HepG2 (cell line): ENCODE data around the gene ENO3. TPM values are rescaled to one million over a fixed set of nuclear protein-coding genes. Genes with fewer than 3 reads are reported as not detected.

Experiments used
- BCL6 ChIP-seq: IDR thresholded peaks from 2 replicates; pipeline ENCODE4 v1.6.1; 2016; ENCODE audit warnings: missing genetic modification reagents, missing compliant biosample characterization
- CC2D1A ChIP-seq: sonication (generic); formaldehyde crosslinking; IDR thresholded peaks from 2 replicates; pipeline ENCODE4 v1.8.1; 2023; ENCODE audit warnings: mild to moderate bottlenecking, missing genetic modification reagents
- DMAP1 ChIP-seq: IDR thresholded peaks from 2 replicates; pipeline ENCODE4 v1.6.1; 2016
- FOSL2 ChIP-seq: sonication (generic); formaldehyde crosslinking; IDR thresholded peaks from 2 replicates; pipeline ENCODE4 v1.4.0; 2020; ENCODE audit warnings: missing genetic modification reagents
- GABPB1 ChIP-seq: IDR thresholded peaks from 2 replicates; pipeline ENCODE4 v1.6.1; 2016; ENCODE audit warnings: mild to moderate bottlenecking, missing genetic modification reagents, moderate library complexity, missing compliant biosample characterization
- HMGXB4 ChIP-seq, 2 experiments: sonication (generic) in 1 of 2; formaldehyde crosslinking in 1 of 2; IDR thresholded peaks; 2 replicates each; pipeline versions ENCODE4 v1.4.0 to v1.6.1; 2018 to 2020; ENCODE audit warnings: missing genetic modification reagents in 2 of 2, borderline replicate concordance in 1 of 2, low read depth in 1 of 2, mild to moderate bottlenecking in 1 of 2, missing biosample characterization in 1 of 2
- JUND ChIP-seq: sonication (generic); formaldehyde crosslinking; IDR thresholded peaks from 2 replicates; pipeline ENCODE4 v1.8.0; 2022; ENCODE audit warnings: mild to moderate bottlenecking, missing genetic modification reagents
- KLF13 ChIP-seq: sonication (generic); formaldehyde crosslinking; IDR thresholded peaks from 2 replicates; pipeline ENCODE4 v1.4.0; 2020; ENCODE audit warnings: mild to moderate bottlenecking, missing genetic modification reagents
- KMT2B ChIP-seq: IDR thresholded peaks from 2 replicates; pipeline ENCODE4 v1.6.1; 2016; ENCODE audit warnings: missing genetic modification reagents, missing compliant biosample characterization
- MIER2 ChIP-seq: IDR thresholded peaks from 2 replicates; pipeline ENCODE4 v1.6.1; 2016; ENCODE audit warnings: missing biosample characterization, missing genetic modification reagents
- SIX4 ChIP-seq: sonication (generic); formaldehyde crosslinking; IDR thresholded peaks from 2 replicates; pipeline ENCODE4 v1.4.0; 2020; ENCODE audit warnings: missing genetic modification reagents
- SOX13 ChIP-seq, 3 experiments: fragments of 450-650 bp in 1 of 3; sonication (generic) in 1 of 3; formaldehyde crosslinking in 1 of 3; IDR thresholded peaks in 2 of 3; conservative IDR thresholded peaks in 1 of 3; 2 replicates each; pipeline versions ENCODE4 v1.5.0 to v1.6.1; 2016 to 2020; ENCODE audit warnings: antibody characterized with exemption in 1 of 3, mild to moderate bottlenecking in 1 of 3, missing compliant biosample characterization in 1 of 3, missing genetic modification reagents in 1 of 3, moderate library complexity in 1 of 3
- SP4 ChIP-seq: sonication (generic); formaldehyde crosslinking; IDR thresholded peaks from 2 replicates; pipeline ENCODE4 v1.8.1; 2023; ENCODE audit warnings: mild to moderate bottlenecking, missing genetic modification reagents
- SP5 ChIP-seq: IDR thresholded peaks from 2 replicates; pipeline ENCODE4 v1.6.1; 2016; ENCODE audit warnings: low read depth, borderline replicate concordance
- XBP1 ChIP-seq: sonication (generic); formaldehyde crosslinking; IDR thresholded peaks from 2 replicates; pipeline ENCODE4 v1.5.0; 2020; ENCODE audit warnings: missing genetic modification reagents
- ZFP41 ChIP-seq: sonication (generic); formaldehyde crosslinking; IDR thresholded peaks from 2 replicates; pipeline ENCODE4 v1.4.0; 2020; ENCODE audit warnings: mild to moderate bottlenecking, missing genetic modification reagents, borderline replicate concordance
- ZNF124 ChIP-seq: sonication (generic); formaldehyde crosslinking; IDR thresholded peaks from 2 replicates; pipeline ENCODE4 v1.4.0; 2020; ENCODE audit warnings: missing genetic modification reagents
- ZNF512 ChIP-seq: sonication (generic); formaldehyde crosslinking; IDR thresholded peaks from 2 replicates; pipeline ENCODE4 v1.4.0; 2020; ENCODE audit warnings: mild to moderate bottlenecking, missing genetic modification reagents
- ZNF644 ChIP-seq: IDR thresholded peaks from 2 replicates; pipeline ENCODE4 v1.6.1; 2016; ENCODE audit warnings: low read depth
- ZNF790 ChIP-seq: sonication (generic); formaldehyde crosslinking; IDR thresholded peaks from 2 replicates; pipeline ENCODE4 v1.8.0; 2022; ENCODE audit warnings: missing genetic modification reagents, mild to moderate bottlenecking, borderline replicate concordance
- polyA plus RNA-seq, 8 experiments: library from polyadenylated mRNA; depleted of rRNA in 3 of 8; stranded (reverse) in 7 of 8; unstranded in 1 of 8; fragments of >200 nt; fragmentation: Illumina TruSeq in 4 of 8; extraction: Trizol in 4 of 8; gene quantifications; 2 replicates each; pipeline versions ENCODE4 v1.2.1 to v1.2.3, GENCODE V29; 2011 to 2016; ENCODE audit warnings: low read depth in 4 of 8, missing spikeins in 1 of 8, mixed read lengths in 1 of 8; ENCODE audit not compliant: insufficient read depth in 1 of 8
- total RNA-seq, 5 experiments: library from RNA; depleted of rRNA; stranded (reverse); fragments of >200 nt; fragmentation: Illumina TruSeq; extraction: Trizol; gene quantifications; 2 replicates each; pipeline ENCODE4 v1.2.3, GENCODE V29; 2016; ENCODE audit warnings: low read depth in 1 of 5
- TF ChIP-seq, protein P1 (sequence below): sonication (generic); formaldehyde crosslinking; IDR thresholded peaks from 2 replicates; pipeline ENCODE4 v1.4.0; 2020; ENCODE audit warnings: missing genetic modification reagents

Gene ENO3
- total and polyA plus RNA-seq, 2 of the 13 experiments (the other 11 are each of a cell fraction or from before 2014, with no cell fraction given) = 59.8 to 69.8 TPM

DNA sequence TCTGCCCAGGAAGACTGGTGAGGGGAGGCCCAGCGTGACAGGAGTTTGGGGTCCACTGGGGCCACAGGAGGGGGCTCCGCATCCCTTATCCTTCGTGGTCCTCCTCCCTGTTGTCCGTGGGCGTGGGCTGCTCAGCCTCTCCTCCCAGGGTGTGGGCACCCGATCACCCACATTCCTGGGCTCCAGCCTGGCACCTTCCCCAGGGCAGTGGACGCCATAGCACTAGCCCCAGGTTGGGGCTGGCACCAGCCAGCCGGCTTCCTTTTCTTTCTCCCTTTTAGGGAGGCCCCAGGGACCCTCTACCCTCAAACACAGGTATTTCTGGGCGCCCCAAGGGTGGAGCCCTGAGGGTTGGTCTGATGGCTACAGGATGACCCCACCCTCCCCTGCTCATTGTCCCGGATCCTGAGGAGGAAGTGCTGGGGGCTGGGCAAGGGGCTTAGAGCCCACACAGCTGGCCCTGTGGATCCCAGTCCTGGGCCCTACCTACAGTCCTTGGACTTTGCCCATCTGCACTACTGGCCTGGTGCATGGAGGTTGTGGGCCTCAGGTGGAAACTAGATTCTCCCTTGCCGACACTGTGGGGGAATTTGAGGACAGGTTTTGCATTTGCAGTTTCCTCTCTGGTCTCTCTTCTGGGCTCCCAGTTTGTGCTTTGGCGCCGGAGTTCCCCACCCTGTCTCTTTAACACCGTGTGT lies 48.0 kb downstream of the ENO3 start (continued):
- TF ChIP-seq, protein P1, sequence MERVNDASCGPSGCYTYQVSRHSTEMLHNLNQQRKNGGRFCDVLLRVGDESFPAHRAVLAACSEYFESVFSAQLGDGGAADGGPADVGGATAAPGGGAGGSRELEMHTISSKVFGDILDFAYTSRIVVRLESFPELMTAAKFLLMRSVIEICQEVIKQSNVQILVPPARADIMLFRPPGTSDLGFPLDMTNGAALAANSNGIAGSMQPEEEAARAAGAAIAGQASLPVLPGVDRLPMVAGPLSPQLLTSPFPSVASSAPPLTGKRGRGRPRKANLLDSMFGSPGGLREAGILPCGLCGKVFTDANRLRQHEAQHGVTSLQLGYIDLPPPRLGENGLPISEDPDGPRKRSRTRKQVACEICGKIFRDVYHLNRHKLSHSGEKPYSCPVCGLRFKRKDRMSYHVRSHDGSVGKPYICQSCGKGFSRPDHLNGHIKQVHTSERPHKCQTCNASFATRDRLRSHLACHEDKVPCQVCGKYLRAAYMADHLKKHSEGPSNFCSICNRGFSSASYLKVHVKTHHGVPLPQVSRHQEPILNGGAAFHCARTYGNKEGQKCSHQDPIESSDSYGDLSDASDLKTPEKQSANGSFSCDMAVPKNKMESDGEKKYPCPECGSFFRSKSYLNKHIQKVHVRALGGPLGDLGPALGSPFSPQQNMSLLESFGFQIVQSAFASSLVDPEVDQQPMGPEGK (CRISPR knock-in tag) = peak; percentile 95
- TF ChIP-seq CC2D1A (CRISPR knock-in tag) = 0 out of 2 replicates have a peak, but pooled peaks have one; percentile 25
- no peak for TF ChIP-seq ZFP41 (CRISPR knock-in tag)
- TF ChIP-seq GABPB1 (CRISPR knock-in tag) = peak; percentile 61
- TF ChIP-seq DMAP1 (CRISPR knock-in tag) = peak; percentile 76
- no peak for TF ChIP-seq SOX13 (IDR thresholded peaks at IDR 0.05)
- TF ChIP-seq SOX13 (CRISPR knock-in tag; conservative IDR thresholded peaks at IDR 0.05 in 1 of 2, IDR thresholded peaks at IDR 0.05 in 1 of 2) = peak in 1 of 2 experiments; percentile 79; a peak in 2 of 4 replicates
- no peak for TF ChIP-seq ZNF512 (CRISPR knock-in tag)
- peak; percentile 52; the same call in 1 of the 2 replicates for TF ChIP-seq MIER2 (CRISPR knock-in tag)
- TF ChIP-seq ZNF124 = no peak
- TF ChIP-seq KLF13 (CRISPR knock-in tag) = no peak
- peak; percentile 54; the same call in 1 of the 2 replicates for TF ChIP-seq BCL6 (CRISPR knock-in tag)
- TF ChIP-seq SP5 = peak; percentile 50; the same call in 1 of the 2 replicates
- TF ChIP-seq KMT2B (CRISPR knock-in tag) = peak; percentile 23; the same call in 1 of the 2 replicates
- peak; percentile 86 for TF ChIP-seq ZNF644 (CRISPR knock-in tag)
- TF ChIP-seq HMGXB4 (CRISPR knock-in tag; IDR thresholded peaks at IDR 0.05; ENCODE audit: borderline replicate concordance in 1 of 2, low read depth in 1 of 2) = peak in 1 of 2 experiments; percentile 40; a peak in 3 of 4 replicates
- no peak for TF ChIP-seq SIX4 (CRISPR knock-in tag)
- TF ChIP-seq ZNF790 (CRISPR knock-in tag) = no peak
- TF ChIP-seq XBP1 (CRISPR knock-in tag) = no peak
- peak; percentile 37; the same call in 1 of the 2 replicates for TF ChIP-seq FOSL2
- TF ChIP-seq JUND (CRISPR knock-in tag) = 0 out of 2 replicates have a peak, but pooled peaks have one; percentile 13
- peak; percentile 74; the same call in 1 of the 2 replicates for TF ChIP-seq SP4
